Activated CD4-positive, alpha-beta T cell treated with anti-CD3 and anti-CD28 coated beads, Interleukin-2, amount 10 ng/mL, durations not matched to agents 24 days and 14 days (primary cell): ENCODE measurements around the gene RNF181. TPM values are rescaled to one million over a fixed set of nuclear protein-coding genes. Genes with fewer than 3 reads are reported as not detected.
A peak's percentile ranks its signal among the peaks of the same experiment; 100 is the strongest.

Experiments used
- DNase-seq: peaks from one replicate; pipeline ENCODE4 v3.0.0; 2022
- H3K27ac Mint-ChIP-seq: one replicate; pipeline ENCODE4 v1.8.0; 2022; ENCODE audit warnings: mild to moderate bottlenecking, mixed read lengths
- H3K27me3 Mint-ChIP-seq: one replicate; pipeline ENCODE4 v1.8.0; 2022; ENCODE audit warnings: mixed read lengths
- H3K36me3 Mint-ChIP-seq: one replicate; pipeline ENCODE4 v1.8.0; 2022; ENCODE audit warnings: low read depth, mild to moderate bottlenecking, mixed read lengths
- H3K4me1 Mint-ChIP-seq: one replicate; pipeline ENCODE4 v1.8.0; 2021; ENCODE audit warnings: mixed read lengths
- H3K4me3 Mint-ChIP-seq: one replicate; pipeline ENCODE4 v1.8.0; 2022; ENCODE audit warnings: mild to moderate bottlenecking, moderate library complexity, mixed read lengths
- H3K9me3 Mint-ChIP-seq: one replicate; pipeline ENCODE4 v1.8.0; 2021; ENCODE audit warnings: mixed read lengths
- intact Hi-C: fragments of 100-400 bp; cut with micrococcal nuclease; formaldehyde crosslinking; loops from one replicate; pipeline ENCODE4 v1.15.1; 2023
- total RNA-seq: library from RNA; stranded (reverse); gene quantifications from 2 replicates; pipeline ENCODE4 v1.2.3, GENCODE V29; 2022

RNF181 gene, protein sequence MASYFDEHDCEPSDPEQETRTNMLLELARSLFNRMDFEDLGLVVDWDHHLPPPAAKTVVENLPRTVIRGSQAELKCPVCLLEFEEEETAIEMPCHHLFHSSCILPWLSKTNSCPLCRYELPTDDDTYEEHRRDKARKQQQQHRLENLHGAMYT
- 111 and 116 TPM in 2 replicates for total RNA-seq

DNA sequence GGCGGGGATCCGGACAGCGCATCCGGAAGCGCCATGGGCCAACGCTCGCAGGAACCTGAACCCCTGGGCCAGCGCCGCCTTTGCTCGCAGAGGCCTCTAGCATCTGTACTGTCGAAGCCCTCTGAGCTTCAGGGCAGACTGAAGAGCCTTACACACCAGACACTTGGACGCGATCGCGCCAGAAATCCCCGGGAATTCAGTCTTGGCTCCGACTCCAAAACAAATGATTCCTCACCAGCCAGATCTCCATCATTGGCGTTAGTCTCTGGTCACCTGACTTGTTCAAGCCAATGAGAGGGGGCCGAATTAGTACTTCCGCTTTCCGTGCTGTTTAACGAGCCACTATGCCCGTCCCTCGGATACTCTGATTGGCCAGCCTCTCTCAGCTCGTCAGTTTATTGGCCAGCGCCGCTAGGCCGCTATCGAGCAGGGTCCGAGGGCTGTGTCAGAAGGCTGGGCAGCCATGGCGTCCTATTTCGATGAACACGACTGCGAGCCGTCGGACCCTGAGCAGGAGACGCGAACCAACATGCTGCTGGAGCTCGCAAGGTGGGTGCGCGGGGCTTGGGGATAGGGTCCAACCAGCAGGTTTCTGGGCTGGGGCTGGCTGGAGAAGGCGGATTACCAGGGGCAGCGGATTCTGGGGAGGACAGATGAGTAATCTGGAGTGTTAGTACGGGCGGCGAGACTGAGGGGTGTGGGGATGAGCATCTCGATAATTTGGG is at the start of gene RNF181:
Gene RNF181 (plus strand): TSS at position 445 of the 725 bp plus-strand sequence. CDS start 19 bp downstream, at position 464.
- Mint-ChIP-seq H3K27ac (peak within 1 kb of the TSS; percentile 90), H3K4me3 (peak within 1 kb of the TSS; percentile 94), H3K4me1 (peaks cover 20% of the 10 kb centered on the region), H3K36me3 (peaks cover 27% of the 10 kb centered on the region), H3K9me3 (no peaks in the 10 kb centered on the region), H3K27me3 (no peaks in the 10 kb centered on the region)
- DNase-seq = peak; percentile 98
- intact Hi-C loops = loop anchor here (1.0 to 2.0 kb wide), 4 partner anchors 8 to 34 kb away; partner anchors contain the start of gene GGCX

DNA sequence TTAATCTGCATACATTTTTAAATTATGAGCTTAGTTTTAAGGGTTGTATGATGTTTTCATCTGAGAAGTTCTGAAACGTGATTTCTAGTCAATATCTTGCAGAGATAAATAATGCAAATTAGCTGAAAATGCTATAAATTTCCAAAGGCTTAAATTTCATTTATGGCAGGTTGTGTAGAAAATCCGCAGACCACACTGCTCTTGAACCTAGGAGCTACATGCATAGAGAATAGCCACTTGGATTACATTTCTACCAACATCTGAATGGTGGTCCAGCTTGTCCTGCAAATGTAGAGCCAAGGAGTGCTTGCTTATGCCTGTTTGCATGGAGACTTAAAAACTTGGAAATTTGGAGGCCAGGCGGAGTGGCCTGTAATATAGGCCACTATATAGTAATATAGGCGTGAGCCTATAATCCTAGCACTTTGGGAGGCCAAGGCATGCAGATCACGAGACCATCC is 49.7 kb upstream of the RNF181 start:
- H3K27me3 Mint-ChIP-seq = no peaks in the 10 kb centered on the region
- H3K9me3 Mint-ChIP-seq = no peaks in the 10 kb centered on the region
- H3K36me3 Mint-ChIP-seq = peaks cover 60% of the 10 kb centered on the region
- DNase-seq = no peak
- no peak overlapping the region for H3K4me3 Mint-ChIP-seq
- intact Hi-C loops = no loop called here
- H3K27ac Mint-ChIP-seq = no peak overlapping the region
- H3K4me1 Mint-ChIP-seq = peaks cover 32% of the 10 kb centered on the region

DNA sequence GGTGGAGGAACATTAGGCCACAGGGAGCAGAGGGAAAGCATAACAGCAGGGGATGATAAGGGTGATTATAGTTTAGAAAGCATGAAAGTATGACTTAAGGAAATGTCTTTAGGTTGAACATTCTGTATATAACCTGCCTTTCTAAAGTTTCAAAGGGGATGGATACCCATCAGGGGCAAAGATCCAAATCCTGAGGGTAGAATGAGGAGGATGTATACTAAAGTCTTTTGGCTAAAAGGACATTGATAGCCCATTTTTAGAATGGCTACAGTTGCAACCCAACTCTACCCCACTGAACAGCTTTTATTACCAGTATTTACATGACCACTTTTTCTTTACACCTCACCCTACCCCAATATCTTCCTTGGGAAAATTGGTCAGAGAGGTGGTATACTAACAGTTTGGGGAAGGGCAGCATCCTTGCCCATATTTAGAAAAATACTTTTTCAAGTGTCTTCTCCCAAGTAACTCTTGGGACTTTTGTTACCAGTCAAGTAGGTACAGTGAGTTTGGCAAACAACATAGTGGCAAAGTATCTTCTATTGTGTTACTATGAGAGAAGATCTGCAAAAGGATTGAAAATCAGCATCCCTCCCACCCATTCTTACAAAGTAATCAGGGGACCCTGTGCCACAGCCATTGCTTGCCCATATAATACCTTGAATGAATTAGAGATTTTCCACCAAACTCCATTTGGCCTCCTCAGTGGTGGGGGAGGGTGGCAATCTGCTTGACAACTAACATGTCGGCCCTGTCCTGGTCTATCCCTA is 48.3 kb upstream of the RNF181 start:
- Mint-ChIP-seq H3K4me3 (no peak overlapping the region), H3K4me1 (peaks cover 24% of the 10 kb centered on the region), H3K9me3 (no peaks in the 10 kb centered on the region), H3K27ac (peak overlapping the region; percentile 65), H3K27me3 (no peaks in the 10 kb centered on the region), H3K36me3 (peaks cover 57% of the 10 kb centered on the region)
- intact Hi-C loops = no loop called here
- DNase-seq = no peak

DNA sequence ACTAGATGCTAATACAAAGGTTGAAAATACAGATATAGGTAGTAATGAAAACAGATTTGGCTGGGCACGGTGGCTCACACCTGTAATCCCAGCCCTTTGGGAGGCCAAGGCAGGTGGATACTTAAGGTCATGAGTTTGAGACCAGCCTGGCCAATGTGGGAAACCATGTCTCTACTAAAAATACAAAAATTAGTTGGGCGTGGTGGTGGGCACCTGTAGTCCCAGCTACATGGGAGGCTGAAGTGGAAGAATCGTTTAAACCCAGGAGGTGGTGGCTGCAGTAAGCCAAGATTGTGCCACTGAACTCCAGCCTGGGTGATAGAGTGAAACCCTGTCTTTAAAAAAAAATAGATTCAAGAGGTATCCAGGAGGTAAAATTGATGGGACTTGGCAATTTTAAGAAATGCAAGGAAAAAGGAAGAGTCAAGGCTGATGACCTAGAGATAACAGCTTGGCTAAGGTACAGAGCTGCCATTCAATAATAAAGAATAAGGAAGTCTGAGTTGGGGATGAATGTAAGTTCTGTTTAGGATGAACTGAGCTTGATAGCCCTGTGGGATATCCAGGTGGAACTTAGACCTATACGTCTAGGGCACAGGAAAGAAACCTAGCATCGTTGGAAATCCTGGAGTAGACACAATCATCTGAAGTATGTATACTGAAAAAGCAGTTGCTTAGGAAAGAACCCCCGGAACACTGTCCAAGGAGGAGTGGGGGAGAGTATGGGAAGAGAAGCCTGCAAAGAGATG is 47.5 kb upstream of the RNF181 start:
- no peaks in the 10 kb centered on the region for H3K27me3 Mint-ChIP-seq
- intact Hi-C loops = no loop called here
- H3K4me3 Mint-ChIP-seq = no peak overlapping the region
- DNase-seq = no peak
- peaks cover 54% of the 10 kb centered on the region for H3K36me3 Mint-ChIP-seq
- peaks cover 18% of the 10 kb centered on the region for H3K4me1 Mint-ChIP-seq
- H3K9me3 Mint-ChIP-seq = no peaks in the 10 kb centered on the region
- peak overlapping the region; percentile 27 for H3K27ac Mint-ChIP-seq

DNA sequence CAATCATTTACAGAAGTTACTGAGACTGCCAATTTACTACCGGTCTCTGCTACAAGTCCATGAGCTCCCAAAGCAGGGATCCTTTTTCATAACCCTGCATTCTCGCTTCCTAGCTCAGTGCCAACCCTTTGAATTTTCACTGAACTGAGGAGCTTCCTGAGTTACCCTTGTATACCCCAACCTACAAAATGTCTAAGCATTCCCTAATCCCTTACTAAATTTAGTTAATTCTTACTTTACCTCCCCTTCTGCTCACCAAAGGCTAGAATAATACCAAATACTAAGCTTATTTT is 47.0 kb upstream of the RNF181 start:
- H3K36me3 Mint-ChIP-seq = peaks cover 49% of the 10 kb centered on the region
- H3K4me1 Mint-ChIP-seq = peaks cover 14% of the 10 kb centered on the region
- intact Hi-C loops = no loop called here
- DNase-seq = no peak
- no peaks in the 10 kb centered on the region for H3K9me3 Mint-ChIP-seq
- no peak overlapping the region for H3K27ac Mint-ChIP-seq
- no peak overlapping the region for H3K4me3 Mint-ChIP-seq
- H3K27me3 Mint-ChIP-seq = no peaks in the 10 kb centered on the region

DNA sequence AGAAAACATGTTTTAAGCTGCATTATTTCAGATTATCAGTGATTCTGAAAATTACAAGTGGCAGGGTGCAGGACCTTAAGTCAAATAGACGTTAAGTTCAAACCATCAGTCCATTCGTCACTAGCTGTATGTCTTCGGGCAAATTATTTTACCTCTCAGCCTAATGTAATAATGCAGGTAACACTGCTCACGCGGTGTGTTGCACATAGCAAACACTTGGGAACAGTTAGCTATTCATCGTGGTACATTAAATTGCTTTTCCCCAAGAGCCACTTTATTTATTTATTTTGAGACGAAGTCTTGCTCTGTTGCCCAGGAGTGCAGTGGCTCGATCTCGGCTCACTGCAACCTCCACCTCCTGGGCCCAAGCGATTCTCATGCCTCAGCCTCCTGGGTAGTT is 46.5 kb upstream of the RNF181 start:
- peaks cover 9% of the 10 kb centered on the region for H3K4me1 Mint-ChIP-seq
- H3K27me3 Mint-ChIP-seq = no peaks in the 10 kb centered on the region
- DNase-seq = no peak
- H3K4me3 Mint-ChIP-seq = no peak overlapping the region
- no peaks in the 10 kb centered on the region for H3K9me3 Mint-ChIP-seq
- no peak overlapping the region for H3K27ac Mint-ChIP-seq
- intact Hi-C loops = no loop called here
- peaks cover 49% of the 10 kb centered on the region for H3K36me3 Mint-ChIP-seq

DNA sequence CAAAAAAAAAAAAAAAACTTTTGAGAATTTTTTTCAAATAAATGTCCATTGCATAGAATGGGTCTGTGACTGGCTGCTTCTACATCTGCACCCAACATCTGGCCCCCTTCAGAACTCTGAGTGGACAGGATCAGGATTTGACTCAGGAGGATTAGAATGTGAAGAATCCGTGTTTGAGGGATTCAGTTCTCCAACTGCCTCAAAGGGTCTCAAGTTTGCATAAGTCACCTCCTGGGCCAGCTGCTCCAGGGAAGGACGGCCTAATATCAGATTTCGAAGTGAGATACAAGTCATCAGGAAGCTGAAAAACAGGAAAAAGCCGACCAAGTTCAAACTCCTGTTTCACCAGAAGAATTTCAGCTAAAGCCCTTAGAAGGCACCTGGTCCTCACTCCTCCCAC is 45.7 kb upstream of the RNF181 start:
- Mint-ChIP-seq H3K27ac (no peak overlapping the region), H3K4me1 (peaks cover 6% of the 10 kb centered on the region), H3K9me3 (no peaks in the 10 kb centered on the region), H3K36me3 (peaks cover 45% of the 10 kb centered on the region), H3K27me3 (no peaks in the 10 kb centered on the region), H3K4me3 (no peak overlapping the region)
- intact Hi-C loops = loop anchor here (1.0 kb wide), 1 partner anchor 8 kb away; no protein-coding TSS in a partner anchor
- DNase-seq = no peak

DNA sequence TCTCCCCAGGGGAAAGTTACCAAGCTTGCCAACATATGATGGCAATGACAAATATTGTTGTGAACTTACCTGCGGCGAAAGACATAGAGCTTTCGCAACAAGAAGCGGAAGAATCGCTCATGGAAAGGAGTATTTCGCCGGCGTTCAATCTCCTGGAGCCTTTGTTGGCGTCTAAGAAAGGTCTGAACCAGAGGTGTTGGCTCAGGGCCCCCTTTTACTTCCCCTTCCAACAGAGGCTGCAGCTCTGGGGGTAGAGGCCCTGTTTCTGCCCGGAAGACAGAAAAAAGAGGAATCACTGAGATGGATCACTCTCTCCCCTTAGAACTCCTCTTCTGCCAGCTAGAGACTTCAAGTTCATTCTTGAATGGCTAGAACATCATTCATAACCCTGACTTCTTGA is 45.1 kb upstream of the RNF181 start:
- Mint-ChIP-seq H3K4me3 (no peak overlapping the region), H3K4me1 (peaks cover 5% of the 10 kb centered on the region), H3K27me3 (no peaks in the 10 kb centered on the region), H3K9me3 (no peaks in the 10 kb centered on the region), H3K36me3 (peaks cover 45% of the 10 kb centered on the region), H3K27ac (no peak overlapping the region)
- intact Hi-C loops = loop anchor here (1.0 kb wide), 1 partner anchor 8 kb away; no protein-coding TSS in a partner anchor
- no peak for DNase-seq

DNA sequence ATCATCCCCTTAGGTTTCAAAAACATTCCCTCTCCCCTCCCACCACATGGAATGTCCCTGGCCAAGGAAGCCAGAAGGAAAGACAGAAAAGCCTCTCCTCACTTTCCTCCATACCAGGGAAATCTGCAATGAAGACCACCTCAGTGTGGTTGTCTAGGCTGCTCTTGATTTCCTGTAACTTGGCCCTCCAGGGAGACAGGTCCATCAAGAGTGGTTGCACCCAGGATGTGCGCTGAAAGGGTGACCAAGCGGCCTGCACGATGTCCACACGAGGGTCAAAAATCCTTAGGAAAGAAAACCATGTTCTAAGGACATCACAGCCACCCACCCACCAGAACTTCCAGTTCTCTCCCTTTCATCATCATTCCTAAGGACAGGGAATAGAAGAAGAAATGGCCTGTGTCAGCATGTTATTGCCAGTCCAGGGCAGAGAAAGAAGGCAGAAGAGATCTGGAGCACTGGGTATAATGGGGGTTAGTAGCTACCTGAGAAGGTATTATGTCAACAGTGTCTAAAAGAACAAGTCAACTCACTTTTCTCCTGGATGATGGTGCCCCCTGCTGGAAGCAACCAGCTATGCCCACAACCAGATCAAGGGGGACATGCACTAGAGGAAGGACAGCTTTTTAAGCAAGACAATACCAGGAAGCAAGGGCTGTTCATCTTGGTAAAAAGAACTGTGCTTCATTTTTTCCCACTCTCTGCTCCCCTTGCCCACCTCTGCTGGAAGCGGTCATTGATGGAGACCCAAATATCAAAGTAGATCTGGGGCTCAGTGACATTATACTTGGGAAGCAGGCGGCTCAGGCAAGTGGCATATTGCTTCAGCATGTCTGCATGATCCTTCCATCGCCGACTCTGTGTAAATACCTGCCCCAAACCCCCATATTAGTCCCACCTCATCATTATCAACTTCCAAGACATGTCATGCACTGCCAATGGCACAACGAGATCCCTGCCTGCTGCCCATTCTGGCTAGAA is 43.6 kb upstream of the RNF181 start:
- no peaks in the 10 kb centered on the region for H3K9me3 Mint-ChIP-seq
- no peak overlapping the region for H3K27ac Mint-ChIP-seq
- peak; percentile 96 for DNase-seq
- H3K4me3 Mint-ChIP-seq = no peak overlapping the region
- peaks cover 5% of the 10 kb centered on the region for H3K4me1 Mint-ChIP-seq
- H3K36me3 Mint-ChIP-seq = peaks cover 41% of the 10 kb centered on the region
- intact Hi-C loops = loop anchor here (1.0 kb wide), 2 partner anchors 132 to 161 kb away; no protein-coding TSS in a partner anchor
- no peaks in the 10 kb centered on the region for H3K27me3 Mint-ChIP-seq

DNA sequence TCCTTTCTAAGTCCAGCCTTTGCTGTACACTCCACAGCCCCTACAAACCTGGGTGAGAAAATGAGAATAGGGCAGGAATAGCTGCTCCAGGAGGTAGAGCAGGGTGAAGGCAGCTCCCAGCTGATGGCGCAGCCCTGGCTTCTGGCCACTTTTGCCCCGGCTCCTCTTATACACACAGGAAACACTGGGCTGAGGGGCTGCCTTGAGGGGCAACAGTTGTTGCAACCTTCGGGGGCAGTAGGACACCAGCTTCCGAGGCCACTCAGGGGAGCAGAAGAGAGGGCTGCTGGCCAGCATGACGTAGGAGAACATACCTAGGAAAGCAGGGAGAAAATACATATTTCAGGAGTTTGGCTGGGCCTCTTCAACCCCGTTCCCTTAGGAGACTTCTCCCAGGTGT is 42.4 kb upstream of the RNF181 start:
- Mint-ChIP-seq H3K9me3 (no peaks in the 10 kb centered on the region), H3K4me1 (peaks cover 9% of the 10 kb centered on the region), H3K36me3 (peaks cover 41% of the 10 kb centered on the region), H3K27me3 (no peaks in the 10 kb centered on the region), H3K27ac (no peak overlapping the region), H3K4me3 (no peak overlapping the region)
- DNase-seq = no peak
- intact Hi-C loops = no loop called here

DNA sequence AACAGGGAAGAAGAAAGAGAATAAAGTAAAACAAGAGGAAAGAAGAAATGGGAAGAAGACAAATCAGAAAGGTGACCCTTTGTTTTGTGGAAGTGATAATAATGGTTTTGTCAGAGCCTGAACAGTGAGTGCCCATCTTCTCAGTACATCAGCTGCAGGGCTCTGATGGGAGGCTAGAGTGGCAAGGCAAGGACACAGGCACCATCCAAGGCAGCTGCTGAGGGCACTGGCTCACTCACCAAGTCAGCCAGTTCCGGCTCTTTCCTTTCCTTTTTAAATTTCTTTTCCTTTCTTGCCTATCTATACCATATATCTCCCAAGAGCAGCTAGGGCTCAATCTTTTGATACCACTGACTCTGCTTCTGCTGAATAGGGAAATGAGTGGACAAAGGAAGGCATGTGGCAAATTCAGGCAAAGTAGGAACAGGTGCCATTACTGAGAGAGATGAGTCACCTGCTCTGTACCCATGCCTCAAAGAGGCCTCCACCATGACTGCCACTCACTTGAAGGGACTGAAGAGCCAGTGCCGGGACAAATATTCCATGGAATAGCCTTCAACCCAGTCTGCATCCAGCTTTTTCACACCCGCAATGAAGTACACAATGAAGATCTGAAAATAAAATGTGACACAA is 40.4 kb upstream of the RNF181 start:
- intact Hi-C loops = no loop called here
- Mint-ChIP-seq H3K4me3 (no peak overlapping the region), H3K4me1 (peaks cover 17% of the 10 kb centered on the region), H3K27me3 (no peaks in the 10 kb centered on the region), H3K9me3 (no peaks in the 10 kb centered on the region), H3K36me3 (peaks cover 41% of the 10 kb centered on the region), H3K27ac (no peak overlapping the region)
- DNase-seq = no peak

DNA sequence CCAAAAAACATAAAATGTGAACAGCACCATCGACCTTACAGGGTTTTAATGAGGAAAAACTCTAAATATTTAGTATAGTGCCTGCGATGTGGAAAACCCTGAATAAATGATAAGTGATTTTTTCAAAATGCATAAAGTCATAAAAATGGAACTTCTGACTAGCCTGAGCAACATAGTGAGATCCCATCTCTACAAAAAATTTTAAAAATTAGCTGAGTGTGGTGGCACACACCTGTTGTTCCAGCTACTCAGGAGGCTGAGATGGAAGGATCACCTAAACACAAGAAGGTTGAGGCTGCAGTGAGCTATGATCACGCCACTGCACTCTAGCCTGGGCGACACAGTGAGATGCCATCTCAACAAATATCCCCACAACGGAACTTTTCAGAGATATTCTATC is 38.4 kb upstream of the RNF181 start:
- Mint-ChIP-seq H3K4me1 (peaks cover 26% of the 10 kb centered on the region), H3K36me3 (peaks cover 29% of the 10 kb centered on the region), H3K9me3 (no peaks in the 10 kb centered on the region), H3K27ac (no peak overlapping the region), H3K27me3 (no peaks in the 10 kb centered on the region), H3K4me3 (no peak overlapping the region)
- no peak for DNase-seq
- intact Hi-C loops = no loop called here
